Right lobe of liver (tissue), 6 donors: ENCODE results near the gene PTPRM. TPM values are rescaled to one million over a fixed set of nuclear protein-coding genes. Genes with fewer than 3 reads are reported as not detected.

ENCODE experiments used
- ATAC-seq, 4 donors: fragments of 200-7000 bp; cut with Tn5 transposase; one replicate each; pipeline ENCODE4 v1.9.1; 2020; ENCODE audit warnings: mild to moderate bottlenecking in 4 of 4, moderate library complexity in 4 of 4
- DNase-seq, 3 donors: peaks; one replicate each; pipeline ENCODE4 v3.0.0-alpha.2; 2020
- H3K27ac ChIP-seq, 3 donors: fragments of 200-600 bp; one replicate each; pipeline ENCODE4 v1.8.0; 2022
- H3K27me3 ChIP-seq, 2 donors: fragments of 200-600 bp; one replicate each; pipeline ENCODE4 v1.8.0; 2022
- H3K36me3 ChIP-seq, 4 donors: fragments of 200-600 bp; sonication (generic) in 1 of 4; one replicate each; pipeline versions ENCODE4 v1.5.1 to v1.8.0; 2017 to 2022; ENCODE audit warnings: control low read depth in 1 of 4
- H3K4me1 ChIP-seq, 4 donors: fragments of 200-600 bp; sonication (generic) in 1 of 4; one replicate each; pipeline versions ENCODE4 v1.5.1 to v1.8.0; 2017 to 2022; ENCODE audit warnings: control low read depth in 1 of 4
- H3K4me3 ChIP-seq, 3 donors: fragments of 200-600 bp; one replicate each; pipeline ENCODE4 v1.8.0; 2022
- H3K9me3 ChIP-seq, 4 donors: fragments of 200-600 bp; sonication (generic) in 1 of 4; one replicate each; pipeline versions ENCODE4 v1.5.1 to v1.8.0; 2017 to 2022; ENCODE audit warnings: control low read depth in 1 of 4
- CTCF ChIP-seq, 4 donors: fragments of 200-600 bp in 3 of 4; fragments of 450-650 bp in 1 of 4; IDR thresholded peaks; one replicate each; pipeline versions ENCODE4 v1.5.1 to v1.8.0; 2016 to 2022; ENCODE audit warnings: antibody characterized with exemption in 4 of 4, mild to moderate bottlenecking in 2 of 4
- POLR2A ChIP-seq: fragments of 450-650 bp; IDR thresholded peaks from one replicate; pipeline ENCODE4 v1.6.1; 2017; ENCODE audit warnings: antibody characterized with exemption, mild to moderate bottlenecking
- WGBS: methylation state at CpG from one replicate; pipeline ENCODE4 v1.1.6; 2018; ENCODE audit warnings: low coverage, low lambda C conversion rate; ENCODE audit not compliant: insufficient coverage; ENCODE audit errors: missing lambda C conversion rate; 5-methylcytosine and 5-hydroxymethylcytosine counted together
- intact Hi-C, 2 donors: fragments of 100-400 bp; cut with DNase I; formaldehyde crosslinking; loops; one replicate each; pipeline versions ENCODE4 v1.11.2 to v1.14.1; 2022
- total RNA-seq, 6 experiments: library from RNA; depleted of rRNA in 2 of 6; stranded (reverse); fragments of >200 nt in 2 of 6; fragmentation: NEBNext Ultra II Directional in 3 of 6; extraction: Animal tissue kit (Norgen Biotek cat#: 25700) in 3 of 6; gene quantifications; one replicate each; pipeline versions ENCODE4 v1.1.0 to v1.2.4, GENCODE V29; 2016 to 2023
- donor health status: DM: no; HTN: yes; CAD: no.
- donor health status: DM: no; HTN: no; CAD: no.
- donor health status: DM: no; HTN: no; CAD: no.
- donor health status: DM: no; HTN: yes; CAD: no.
- donor health status: DM: no; HTN: yes; CAD: no.

Gene PTPRM
- total RNA-seq, 6 experiments from 2014 or later, result 15.1 to 45.7 (median 26.5) TPM

GRCh38 chr18:7666195-7666776, 99.2 kb downstream of the PTPRM start:
- H3K36me3 ChIP-seq, result no peaks in the 10 kb centered on the region
- no peak for ATAC-seq
- H3K4me3 ChIP-seq, result no peak overlapping the region
- DNase-seq, result no peak
- no peak overlapping the region for H3K27ac ChIP-seq
- H3K4me1 ChIP-seq, result no peaks in the 10 kb centered on the region
- WGBS, result 92% methylated on average over 2 of the region's 4 CpGs
- no peaks in the 10 kb centered on the region for H3K27me3 ChIP-seq
- intact Hi-C loops, result no loop called here
- TF ChIP-seq CTCF (IDR thresholded peaks at IDR 0.05), result no peak
- no peak for TF ChIP-seq POLR2A
- no peaks in the 10 kb centered on the region for H3K9me3 ChIP-seq

DNA sequence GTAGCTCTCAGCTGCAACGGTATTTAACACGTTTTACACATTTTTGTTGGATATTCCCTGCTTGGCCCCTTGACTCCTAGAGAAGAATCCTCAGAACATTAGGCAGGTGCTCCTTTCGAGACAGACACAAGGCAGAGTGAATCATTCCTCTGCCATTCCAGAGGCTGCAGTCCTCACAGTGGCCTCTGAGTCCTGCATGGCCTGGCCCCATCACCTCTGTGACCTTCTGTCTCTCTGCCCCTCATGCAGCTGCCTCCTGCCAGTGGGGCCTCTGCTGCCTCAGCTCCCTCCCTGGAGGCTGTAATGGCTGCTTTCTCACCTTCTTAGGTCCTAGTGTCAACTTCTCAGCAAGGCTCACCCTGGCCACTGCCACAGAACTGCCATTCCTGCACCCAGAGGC, 101.3 kb downstream of the PTPRM start:
- DNase-seq (no peak), ATAC-seq (no peak)
- WGBS, result 82% methylated on average over 3 of the region's 3 CpGs
- TF ChIP-seq CTCF (IDR thresholded peaks at IDR 0.05), result no peak
- no peak for TF ChIP-seq POLR2A
- Histone ChIP-seq H3K9me3 (no peaks in the 10 kb centered on the region), H3K27ac (no peak overlapping the region), H3K36me3 (no peaks in the 10 kb centered on the region), H3K27me3 (no peaks in the 10 kb centered on the region), H3K4me3 (no peak overlapping the region), H3K4me1 (no peaks in the 10 kb centered on the region)
- intact Hi-C loops, result no loop called here

GRCh38 chr18:7669361-7669760, 102.2 kb downstream of the PTPRM start:
- no peak for DNase-seq
- intact Hi-C loops, result no loop called here
- H3K27ac ChIP-seq, result no peak overlapping the region
- no peak overlapping the region for H3K4me3 ChIP-seq
- no peaks in the 10 kb centered on the region for H3K36me3 ChIP-seq
- 50% methylated on average over 3 of the region's 3 CpGs for WGBS
- H3K27me3 ChIP-seq, result no peaks in the 10 kb centered on the region
- H3K4me1 ChIP-seq, result no peaks in the 10 kb centered on the region
- no peak for ATAC-seq
- TF ChIP-seq CTCF (IDR thresholded peaks at IDR 0.05) (no peak), POLR2A (no peak)
- no peaks in the 10 kb centered on the region for H3K9me3 ChIP-seq

- Histone ChIP-seq H3K36me3 (no peaks in the 10 kb centered on the region), H3K9me3 (no peaks in the 10 kb centered on the region), H3K4me1 (no peaks in the 10 kb centered on the region), H3K27ac (no peak overlapping the region), H3K4me3 (no peak overlapping the region), H3K27me3 (no peaks in the 10 kb centered on the region)
- TF ChIP-seq POLR2A (no peak), CTCF (IDR thresholded peaks at IDR 0.05) (no peak)
- DNase-seq, result no peak
- intact Hi-C loops, result no loop called here
- no peak for ATAC-seq
- 87% methylated on average over 2 of the region's 2 CpGs for WGBS
These were observed 104.0 kb downstream of the PTPRM start for GRCh38 chr18:7671105-7671504.
